AG04449 (cell line): ENCODE results near the gene LANCL2.

Experiments
- CTCF ChIA-PET: fragments of 350-600 bp; formaldehyde crosslinking; extraction: SDS; loops from one replicate; lab custom pipeline; 2021; ENCODE audit warnings: antibody characterized with exemption; lab: Yijun Ruan, JAX
- POLR2A ChIA-PET: fragments of 400-600, 350-600 bp; formaldehyde crosslinking; extraction: SDS; loops from one replicate; lab custom pipeline; 2020; ENCODE audit warnings: antibody characterized with exemption, inconsistent platforms; lab: Yijun Ruan, JAX
- DNase-seq: peaks from one replicate; pipeline ENCODE4 v3.0.0-alpha.2; 2010; ENCODE audit warnings: low read depth, low spot score
- H3K4me3 ChIP-seq: 2 replicates; pipeline ENCODE4 v1.5.1; 2011; ENCODE audit warnings: low read depth, mild to moderate bottlenecking, control low read depth, low read length
- CTCF ChIP-seq: IDR thresholded peaks from one replicate; pipeline ENCODE4 v1.5.1; 2011; ENCODE audit warnings: mild to moderate bottlenecking, moderate library complexity, low read length, control low read depth, inconsistent platforms; ENCODE audit not compliant: insufficient read depth; ENCODE audit errors: missing control alignments

LANCL2 gene

GRCh38 chr7:55375237-55375636 lies 10.1 kb downstream of the LANCL2 start:
- CTCF ChIA-PET = interaction anchor here (0.8 to 4.0 kb wide), 2 partner anchors 9 to 95 kb away, joined by 3 to 14 read pairs; no protein-coding TSS in a partner anchor
- POLR2A ChIA-PET = no interaction called here
- no peak for TF ChIP-seq CTCF
- H3K4me3 ChIP-seq = no peak overlapping the region
- DNase-seq = no peak

GRCh38 chr7:55377162-55377817 lies 12.2 kb downstream of the LANCL2 start:
- DNase-seq = no peak
- CTCF ChIA-PET = interaction anchor here (0.7 to 1.1 kb wide), 2 partner anchors 97 to 122 kb away, joined by 3 read pairs; no protein-coding TSS in a partner anchor
- no peak for TF ChIP-seq CTCF
- POLR2A ChIA-PET = no interaction called here
- no peak overlapping the region for H3K4me3 ChIP-seq

- CTCF ChIA-PET = interaction anchor here (1.7 kb wide), 1 partner anchor 37 kb away, joined by 6 read pairs; no protein-coding TSS in a partner anchor
- no peak overlapping the region for H3K4me3 ChIP-seq
- POLR2A ChIA-PET = interaction anchor here (0.7 kb wide), 1 partner anchor 13 kb away, joined by 3 read pairs; no protein-coding TSS in a partner anchor
- DNase-seq = no peak
- no peak for TF ChIP-seq CTCF
Observed at GRCh38 chr7:55379285-55379684, 14.1 kb downstream of the LANCL2 start.

DNA sequence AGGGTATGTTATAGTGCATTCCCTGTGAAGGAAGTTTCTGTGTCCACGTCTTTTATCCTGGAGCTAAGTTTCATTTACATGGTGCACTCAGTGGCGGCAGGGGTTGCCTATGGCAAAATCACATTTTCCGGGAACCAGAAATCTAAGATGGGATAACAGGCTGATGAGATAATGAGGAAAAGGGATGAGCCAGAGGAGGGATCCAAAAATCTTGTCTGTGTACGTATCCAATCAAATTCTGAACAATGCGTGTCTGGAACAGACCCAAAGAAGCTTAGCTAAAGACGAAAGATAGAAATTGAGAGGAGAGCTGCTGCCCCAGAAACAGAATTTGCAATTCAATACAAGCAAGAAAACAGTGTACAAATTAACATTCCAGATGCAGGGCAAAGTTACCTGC lies 16.1 kb downstream of the LANCL2 start:
- H3K4me3 ChIP-seq = no peak overlapping the region
- ChIA-PET CTCF (interaction anchor here (0.6 to 1.1 kb wide), 2 partner anchors 34 to 602 kb away, joined by 3 read pairs; no protein-coding TSS in a partner anchor), POLR2A (no interaction called here)
- DNase-seq = no peak
- no peak for TF ChIP-seq CTCF

DNA sequence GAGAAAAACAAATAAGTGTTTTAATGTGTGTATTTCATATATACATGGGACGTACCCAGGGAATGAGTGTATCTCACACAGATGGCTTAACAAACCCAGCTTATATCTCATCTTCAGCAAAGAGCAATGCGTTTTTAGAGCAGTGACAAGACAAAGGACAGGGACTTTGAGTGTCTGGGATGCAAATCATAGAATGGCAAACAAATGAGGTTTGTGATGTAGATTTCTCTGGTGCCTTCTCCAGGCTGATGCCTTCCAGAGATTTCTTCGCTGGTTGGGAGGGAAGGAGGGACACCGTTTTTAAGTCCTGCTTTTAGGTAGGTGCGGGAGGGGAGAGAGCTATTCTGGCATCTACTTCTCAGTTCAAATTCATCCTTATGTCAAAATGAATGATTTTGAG lies 16.6 kb downstream of the LANCL2 start:
- POLR2A ChIA-PET = no interaction called here

More for the DNA sequence above, 16.6 kb downstream of the LANCL2 start:
- no peak for TF ChIP-seq CTCF
- CTCF ChIA-PET = interaction anchor here (0.6 to 1.1 kb wide), 2 partner anchors 34 to 602 kb away, joined by 3 read pairs; no protein-coding TSS in a partner anchor
- DNase-seq = no peak
- H3K4me3 ChIP-seq = no peak overlapping the region
